Kidney (tissue), 14 donors: Measurements from ENCODE around the gene CTTNBP2NL. TPM values are rescaled to one million over a fixed set of nuclear protein-coding genes. Genes with fewer than 3 reads are reported as not detected.

Experiments
- DNase-seq, 5 donors: peaks; one replicate each; pipeline ENCODE4 v3.0.0-alpha.2; 2013 to 2020
- FAIRE-seq: peaks from 2 replicates; lab custom pipeline; 2012; peaks lifted over from hg19 to GRCh38; lab: Jason Lieb, UNC
- H3K27ac ChIP-seq, 2 donors: one replicate each; pipeline ENCODE4 v1.7.0; 2013; ENCODE audit warnings: low read depth in 2 of 2, low read length in 2 of 2, inconsistent platforms in 1 of 2
- H3K27me3 ChIP-seq: one replicate; pipeline ENCODE4 v1.7.1; 2013; ENCODE audit warnings: low read length, inconsistent platforms; ENCODE audit not compliant: control insufficient read depth, insufficient read depth
- H3K36me3 ChIP-seq, 3 donors: one replicate each; pipeline versions ENCODE4 v1.7.0 to v1.7.1; 2013; ENCODE audit warnings: low read length in 3 of 3, control low read depth in 1 of 3, inconsistent platforms in 1 of 3; ENCODE audit not compliant: insufficient read depth in 3 of 3, control insufficient read depth in 2 of 3
- H3K4me1 ChIP-seq, 3 donors: one replicate each; pipeline versions ENCODE4 v1.7.0 to v1.7.1; 2013; ENCODE audit warnings: low read length in 3 of 3, inconsistent platforms in 1 of 3, low read depth in 1 of 3; ENCODE audit not compliant: control insufficient read depth in 2 of 3, insufficient read depth in 2 of 3
- H3K4me3 ChIP-seq, 3 donors: one replicate each; pipeline versions ENCODE4 v1.7.0 to v1.8.1; 2013; ENCODE audit warnings: low read length in 3 of 3, control low read depth in 1 of 3, inconsistent platforms in 1 of 3
- H3K9ac ChIP-seq, 3 donors: one replicate each; pipeline versions ENCODE4 v1.7.0 to v1.7.1; 2013; ENCODE audit warnings: low read length in 3 of 3, control low read depth in 1 of 3, inconsistent platforms in 1 of 3
- H3K9me3 ChIP-seq, 3 donors: one replicate each; pipeline versions ENCODE4 v1.7.0 to v1.7.1; 2013; ENCODE audit warnings: low read length in 3 of 3, control low read depth in 1 of 3, inconsistent platforms in 1 of 3; ENCODE audit not compliant: control insufficient read depth in 2 of 3, insufficient read depth in 1 of 3
- CTCF ChIP-seq: IDR thresholded peaks from 3 replicates; pipeline ENCODE4 v1.5.1; 2012; ENCODE audit warnings: mild to moderate bottlenecking, moderate library complexity, borderline replicate concordance; ENCODE audit not compliant: insufficient read depth; ENCODE audit errors: extremely low read depth
- intact Hi-C: fragments of 100-400 bp; cut with DNase I; formaldehyde crosslinking; loops from one replicate; pipeline ENCODE4 v1.11.1; 2022
- polyA plus RNA-seq: library from polyadenylated mRNA; stranded (reverse); fragments of 350-450 nt; fragmentation: Illumina TruSeq; extraction: RNeasy Lipid Tissue Mini Kit (QIAGEN cat#74804); gene quantifications from one replicate; pipeline ENCODE4 v1.2.3, GENCODE V29; 2014; ENCODE audit warnings: low read depth, low replicate concordance; ENCODE audit not compliant: insufficient read depth
- total RNA-seq: library from RNA; stranded (reverse); fragmentation: NEBNext Ultra II Directional; extraction: Animal tissue kit (Norgen Biotek cat#: 25700); gene quantifications from one replicate; pipeline ENCODE4 v1.2.1, GENCODE V29; 2021
- donor health status: control.
- donor health status: control.
- donor health status: control.
- donor health status: control.
- donor health status: control.
- donor health status: DM: yes; HTN: yes; CAD: no.
- donor health status: Normal renal cell carcinoma (clear cell type).

Gene CTTNBP2NL
- total and polyA plus RNA-seq, 2 donors from 2014 or later, result 6.7 to 65.4 TPM

- no peaks in the 10 kb centered on the region for H3K27me3 ChIP-seq
- no peak for FAIRE-seq
These were observed 39.2 kb upstream of the CTTNBP2NL start for GRCh38 chr1:112356765-112357164.

GRCh38 chr1:112357467-112357866, 38.5 kb upstream of the CTTNBP2NL start:
- Histone ChIP-seq H3K4me1 (peaks cover 0 to 2% (median 0%) of the 10 kb centered on the region in 3 donors), H3K4me3 (no peak overlapping the region), H3K27ac (no peak overlapping the region), H3K36me3 (no peaks in the 10 kb centered on the region), H3K9ac (no peak overlapping the region), H3K27me3 (no peaks in the 10 kb centered on the region), H3K9me3 (no peaks in the 10 kb centered on the region)
- no peak for TF ChIP-seq CTCF
- intact Hi-C loops, result no loop called here
- DNase-seq (peak in 1 of 5 donors; percentile 17), FAIRE-seq (no peak)

More at GRCh38 chr1:112356765-112357164, 39.2 kb upstream of the CTTNBP2NL start:
- Histone ChIP-seq H3K9me3 (no peaks in the 10 kb centered on the region), H3K4me3 (no peak overlapping the region), H3K9ac (no peak overlapping the region), H3K4me1 (peaks cover 0 to 2% (median 0%) of the 10 kb centered on the region in 3 donors), H3K27ac (no peak overlapping the region), H3K36me3 (no peaks in the 10 kb centered on the region)
- intact Hi-C loops, result no loop called here
- no peak for DNase-seq
- no peak for TF ChIP-seq CTCF

GRCh38 chr1:112358061-112358770, 37.8 kb upstream of the CTTNBP2NL start:
- FAIRE-seq (no peak), DNase-seq (no peak)
- Histone ChIP-seq H3K4me3 (no peak overlapping the region), H3K36me3 (no peaks in the 10 kb centered on the region), H3K9me3 (no peaks in the 10 kb centered on the region), H3K27ac (no peak overlapping the region), H3K4me1 (peaks cover 0 to 2% (median 0%) of the 10 kb centered on the region in 3 donors), H3K27me3 (no peaks in the 10 kb centered on the region), H3K9ac (no peak overlapping the region)
- intact Hi-C loops, result no loop called here
- TF ChIP-seq CTCF, result no peak
